SK-N-SH (cell line): Measurements from ENCODE around the gene ARL14EP. TPM values are rescaled to one million over a fixed set of nuclear protein-coding genes. Genes with fewer than 3 reads are reported as not detected.

ENCODE experiments used
- CTCF ChIA-PET: fragments of 300-600, 350-600 bp; formaldehyde crosslinking; extraction: SDS; loops from one replicate; lab custom pipeline; 2021; lab: Yijun Ruan, JAX
- POLR2A ChIA-PET: fragments of 350-600 bp; sonication (Branson Sonifier 250); formaldehyde crosslinking; extraction: SDS; loops from one replicate; lab custom pipeline; 2020; ENCODE audit warnings: antibody characterized with exemption, inconsistent platforms; lab: Yijun Ruan, JAX
- DNase-seq: peaks from one replicate; pipeline ENCODE4 v3.0.0; 2012
- H2AFZ ChIP-seq: fragments of 200-600 bp; sonication (generic); 2 replicates; pipeline ENCODE4 v1.8.1; 2016; ENCODE audit warnings: antibody characterized with exemption, mild to moderate bottlenecking, low read depth
- H3F3A ChIP-seq: fragments of 200-600 bp; sonication (generic); replicated peaks from 2 replicates; pipeline ENCODE3; 2016; ENCODE audit warnings: antibody characterized with exemption, mild to moderate bottlenecking; ENCODE audit not compliant: insufficient read depth
- H3K27ac ChIP-seq, 2 experiments: fragments of 200-500 bp in 1 of 2; fragments of 200-600 bp in 1 of 2; sonication (Bioruptor generic) in 1 of 2; sonication (generic), shearing (Covaris generic) in 1 of 2; 2 replicates each; pipeline versions ENCODE4 v1.5.1 to v1.6.1; 2014 to 2016; ENCODE audit warnings: low read depth in 2 of 2, inconsistent platforms in 1 of 2, low read length in 1 of 2, mild to moderate bottlenecking in 1 of 2, mixed read lengths in 1 of 2
- H3K27me3 ChIP-seq: fragments of 200-600 bp; sonication (generic), shearing (Covaris generic); 2 replicates; pipeline ENCODE4 v1.6.1; 2016; ENCODE audit warnings: mixed run types; ENCODE audit not compliant: insufficient read depth
- H3K36me3 ChIP-seq, 2 experiments: fragments of 200-500 bp in 1 of 2; fragments of 200-600 bp in 1 of 2; sonication (Bioruptor generic) in 1 of 2; sonication (generic) in 1 of 2; replicated peaks in 1 of 2; 2 replicates each; pipeline versions ENCODE3 to v1.5.1; 2014 to 2016; ENCODE audit warnings: low read length in 1 of 2, mild to moderate bottlenecking in 1 of 2; ENCODE audit not compliant: insufficient read depth in 2 of 2, control insufficient read depth in 1 of 2
- H3K4me1 ChIP-seq, 2 experiments: fragments of 200-500 bp in 1 of 2; fragments of 200-600 bp in 1 of 2; sonication (Bioruptor generic) in 1 of 2; sonication (generic), shearing (Covaris generic) in 1 of 2; 2 replicates each; pipeline versions ENCODE4 v1.5.1 to v1.6.1; 2014 to 2016; ENCODE audit warnings: low read depth in 1 of 2, low read length in 1 of 2, mixed run types in 1 of 2; ENCODE audit not compliant: insufficient read depth in 2 of 2, control insufficient read depth in 1 of 2
- H3K4me2 ChIP-seq: fragments of 200-600 bp; sonication (generic), shearing (Covaris generic); 2 replicates; pipeline ENCODE4 v1.6.1; 2017; ENCODE audit warnings: mixed run types
- H3K4me3 ChIP-seq, 2 experiments: fragments of 200-500 bp in 1 of 2; fragments of 200-600 bp in 1 of 2; sonication (Bioruptor generic) in 1 of 2; sonication (generic), shearing (Covaris generic) in 1 of 2; 2 replicates each; pipeline versions ENCODE4 v1.5.1 to v1.8.1; 2014 to 2016; ENCODE audit warnings: low read depth in 2 of 2, inconsistent platforms in 1 of 2, low read length in 1 of 2, mild to moderate bottlenecking in 1 of 2, mixed read lengths in 1 of 2, moderate library complexity in 1 of 2
- H3K79me2 ChIP-seq: fragments of 200-600 bp; sonication (generic); 2 replicates; pipeline ENCODE4 v1.8.1; 2017; ENCODE audit warnings: mild to moderate bottlenecking; ENCODE audit not compliant: insufficient read depth
- H3K9ac ChIP-seq: fragments of 200-600 bp; sonication (generic); 2 replicates; pipeline ENCODE4 v1.6.1; 2017; ENCODE audit warnings: mixed run types
- H3K9me2 ChIP-seq: fragments of 200-600 bp; sonication (generic); 2 replicates; pipeline ENCODE4 v1.6.1; 2017; ENCODE audit warnings: mixed run types
- H3K9me3 ChIP-seq: fragments of 200-600 bp; sonication (generic); 2 replicates; pipeline ENCODE4 v1.6.1; 2017; ENCODE audit warnings: mixed run types, mild to moderate bottlenecking, moderate library complexity
- H4K20me1 ChIP-seq: fragments of 200-600 bp; sonication (generic); 2 replicates; pipeline ENCODE4 v1.6.1; 2017; ENCODE audit warnings: mild to moderate bottlenecking, mixed run types; ENCODE audit not compliant: insufficient read depth
- EP300 ChIP-seq, 2 experiments: IDR thresholded peaks; 2 replicates each; pipeline versions ENCODE4 v1.4.0 to v1.6.1; 2012; ENCODE audit warnings: borderline replicate concordance in 1 of 2, low read depth in 1 of 2, low read length in 1 of 2
- EZH2phosphoT487 ChIP-seq: fragments of 200-600 bp; sonication (generic); IDR thresholded peaks from 2 replicates; pipeline ENCODE4 v1.6.1; 2017; ENCODE audit warnings: low read depth, mixed run types, mild to moderate bottlenecking, antibody characterized with exemption, moderate library complexity, borderline replicate concordance
- FOSL2 ChIP-seq: IDR thresholded peaks from 2 replicates; pipeline ENCODE4 v1.4.0; 2012; ENCODE audit warnings: low read depth, mild to moderate bottlenecking, moderate library complexity, borderline replicate concordance
- FOXM1 ChIP-seq: IDR thresholded peaks from 2 replicates; pipeline ENCODE4 v1.4.0; 2012; ENCODE audit warnings: low read depth, mild to moderate bottlenecking
- GABPA ChIP-seq: IDR thresholded peaks from 2 replicates; pipeline ENCODE4 v1.4.0; 2012; ENCODE audit warnings: low read depth, mild to moderate bottlenecking
- GATA2 ChIP-seq: sonication (generic); formaldehyde crosslinking; IDR thresholded peaks from 2 replicates; pipeline ENCODE4 v1.5.0; 2020; ENCODE audit warnings: mild to moderate bottlenecking, missing genetic modification reagents
- NRF1 ChIP-seq: IDR thresholded peaks from 2 replicates; pipeline ENCODE4 v1.6.1; 2012; ENCODE audit warnings: low read depth, mild to moderate bottlenecking, low read length
- POLR2AphosphoS5 ChIP-seq: IDR thresholded peaks from 2 replicates; pipeline ENCODE4 v1.6.1; 2012; ENCODE audit warnings: low read depth, low read length
- RCOR1 ChIP-seq: fragments of 150-350 bp; IDR thresholded peaks from 2 replicates; pipeline ENCODE4 v1.6.1; 2017; ENCODE audit warnings: antibody characterized with exemption, low read length
- REST ChIP-seq: IDR thresholded peaks from 2 replicates; pipeline ENCODE4 v1.6.1; 2012; ENCODE audit warnings: mild to moderate bottlenecking, low read depth, low read length, moderate library complexity
- SIN3A ChIP-seq: IDR thresholded peaks from 2 replicates; pipeline ENCODE4 v1.6.1; 2012; ENCODE audit warnings: low read depth, mild to moderate bottlenecking, low read length, moderate library complexity, borderline replicate concordance
- SMC3 ChIP-seq: IDR thresholded peaks from 2 replicates; pipeline ENCODE4 v1.6.1; 2012; ENCODE audit warnings: low read depth, low read length, improper control_type of control experiment
- WGBS: methylation state at CpG from one replicate; pipeline ENCODE4 v1.1.6; 2017; ENCODE audit warnings: low lambda C conversion rate; 5-methylcytosine and 5-hydroxymethylcytosine counted together
- polyA plus RNA-seq, 3 experiments: library from polyadenylated mRNA; depleted of rRNA; stranded (reverse); fragments of >200 nt; gene quantifications; 2 replicates each; pipeline ENCODE4 v1.2.3, GENCODE V29; 2012
- TF ChIP-seq, protein P1 (sequence below): fragments of 150-350 bp; IDR thresholded peaks from 2 replicates; pipeline ENCODE4 v1.6.1; 2016; ENCODE audit warnings: mild to moderate bottlenecking, low read depth, low read length

The ARL14EP gene
- polyA plus RNA-seq, 1 of the 3 experiments (the other 2 are of a cell fraction): 7.0 TPM

DNA sequence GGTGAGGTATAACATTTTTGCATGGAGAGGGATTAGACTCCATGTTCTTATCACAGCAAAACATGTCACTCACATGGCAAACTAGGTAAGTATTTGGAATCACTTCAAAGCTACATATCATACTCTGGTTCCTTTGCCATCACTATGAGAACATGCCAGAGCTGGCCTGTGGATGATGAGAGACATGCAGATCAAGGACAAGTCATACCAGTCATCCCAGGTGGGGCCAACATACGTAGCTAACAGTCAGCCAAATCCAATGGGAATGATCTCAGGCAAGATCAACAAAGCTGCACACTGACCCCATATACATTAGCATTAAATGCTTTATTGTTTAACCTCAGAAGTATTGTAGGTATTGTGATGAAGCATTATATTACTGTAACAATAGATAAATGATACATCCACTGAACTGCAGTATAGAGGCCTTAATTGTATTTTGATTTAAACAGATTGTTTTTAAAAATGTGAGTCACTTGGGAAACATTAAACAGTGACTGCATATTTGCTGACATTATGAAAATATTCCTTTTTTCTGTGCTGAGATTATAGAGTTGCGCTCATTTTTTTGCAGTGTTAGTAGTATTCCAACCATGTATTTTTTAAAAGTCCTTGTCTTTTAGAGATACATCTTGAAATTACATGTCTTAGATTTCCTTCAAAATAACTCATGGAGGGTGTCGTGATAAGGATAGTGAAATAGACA, 37.3 kb upstream of the ARL14EP start:
- Histone ChIP-seq H3K79me2 (no peaks in the 10 kb centered on the region), H3K9me3 (no peaks in the 10 kb centered on the region), H3K27ac (peak overlapping the region in 1 of 2 experiments; percentile 1; a peak in 1 of 4 replicates), H3F3A (peaks cover 7% of the 10 kb centered on the region), H4K20me1 (no peaks in the 10 kb centered on the region), H3K9ac (no peak overlapping the region), H3K27me3 (no peaks in the 10 kb centered on the region), H3K4me1 (no peaks in the 10 kb centered on the region), H3K4me3 (no peak overlapping the region), H3K36me3 (no peaks in the 10 kb centered on the region), H2AFZ (no peak overlapping the region), H3K9me2 (no peaks in the 10 kb centered on the region), H3K4me2 (no peak overlapping the region)
- TF ChIP-seq, protein P1, sequence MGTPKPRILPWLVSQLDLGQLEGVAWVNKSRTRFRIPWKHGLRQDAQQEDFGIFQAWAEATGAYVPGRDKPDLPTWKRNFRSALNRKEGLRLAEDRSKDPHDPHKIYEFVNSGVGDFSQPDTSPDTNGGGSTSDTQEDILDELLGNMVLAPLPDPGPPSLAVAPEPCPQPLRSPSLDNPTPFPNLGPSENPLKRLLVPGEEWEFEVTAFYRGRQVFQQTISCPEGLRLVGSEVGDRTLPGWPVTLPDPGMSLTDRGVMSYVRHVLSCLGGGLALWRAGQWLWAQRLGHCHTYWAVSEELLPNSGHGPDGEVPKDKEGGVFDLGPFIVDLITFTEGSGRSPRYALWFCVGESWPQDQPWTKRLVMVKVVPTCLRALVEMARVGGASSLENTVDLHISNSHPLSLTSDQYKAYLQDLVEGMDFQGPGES: no peak
- TF ChIP-seq FOXM1: no peak
- TF ChIP-seq NRF1: no peak
- no peak for TF ChIP-seq GABPA
- TF ChIP-seq GATA2 (CRISPR knock-in tag): no peak
- no peak for TF ChIP-seq FOSL2
- no peak for TF ChIP-seq EP300 (IDR thresholded peaks at IDR 0.05; ENCODE audit: borderline replicate concordance in 1 of 2, low read depth in 1 of 2, low read length in 1 of 2)
- TF ChIP-seq SMC3: no peak
- TF ChIP-seq SIN3A: no peak
- TF ChIP-seq REST: no peak
- TF ChIP-seq POLR2AphosphoS5: no peak
- TF ChIP-seq RCOR1: no peak
- TF ChIP-seq EZH2phosphoT487: no peak
- CTCF ChIA-PET: no interaction called here
- POLR2A ChIA-PET: no interaction called here
- 31% methylated on average over 3 of the region's 3 CpGs for WGBS
- DNase-seq: no peak
